ENCODE results near the gene NAV3. TPM values are rescaled to one million over a fixed set of nuclear protein-coding genes. Genes with fewer than 3 reads are reported as not detected.

Gene NAV3
- total RNA-seq, 1 experiment from 2014 or later = 3.0 TPM

DNA sequence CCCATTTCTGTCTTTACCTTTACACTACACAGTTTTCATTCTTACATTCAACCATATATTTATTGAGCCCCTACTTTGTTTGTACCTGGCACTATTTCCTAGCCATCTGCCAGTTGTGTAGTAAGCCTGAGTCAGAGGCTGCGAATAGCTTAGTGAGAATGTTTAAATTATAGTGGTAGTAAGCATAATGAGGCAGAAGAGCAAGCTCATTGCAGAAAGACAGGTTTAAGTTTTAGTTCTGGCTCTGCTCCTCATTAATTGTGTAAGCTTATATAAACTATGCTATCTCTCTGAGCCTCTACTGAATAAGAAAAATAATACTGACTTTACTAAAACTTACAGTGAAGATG, 123.5 kb downstream of the NAV3 start:
- no peak overlapping the region for H3K4ac ChIP-seq (ENCODE audit: low read depth, low read length)
- H2BK15ac ChIP-seq (ENCODE audit: low read depth, low read length) = no peak overlapping the region
- H3K27ac ChIP-seq (ENCODE audit: insufficient read length, low read depth, low read length) = no peak overlapping the region
- no peak overlapping the region for H3K14ac ChIP-seq (ENCODE audit: insufficient read depth, low read length)
- H3K27ac Mint-ChIP-seq = no peak overlapping the region
- no peaks in the 10 kb centered on the region for H4K20me1 ChIP-seq (ENCODE audit: control insufficient read depth, insufficient read depth, insufficient read length)
- no peak overlapping the region for H3K23ac ChIP-seq (ENCODE audit: insufficient read length, low read depth, low read length)
- H2AK5ac ChIP-seq (ENCODE audit: insufficient read length, low read length) = no peak overlapping the region
- no peaks in the 10 kb centered on the region for H3K9me3 ChIP-seq (ENCODE audit: control insufficient read depth, low read depth, low read length)
- H2BK5ac ChIP-seq (ENCODE audit: insufficient read length, low read length) = no peak overlapping the region
- H2AFZ ChIP-seq (ENCODE audit: low read length) = no peak overlapping the region
- H3K4me1 ChIP-seq (ENCODE audit: insufficient read depth, low read length) = no peaks in the 10 kb centered on the region
- peaks cover 4 to 5% of the 10 kb centered on the region in 2 experiments; a peak in 3 of 4 replicates for H3K4me1 Mint-ChIP-seq
- WGBS (ENCODE audit: extremely low coverage, insufficient read length, low lambda C conversion rate) = no CpG with 5 or more reads among the region's 1 CpG
- H2BK12ac ChIP-seq (ENCODE audit: insufficient read length, low read depth, low read length) = no peak overlapping the region
- no peaks in the 10 kb centered on the region; a peak in 1 of 7 replicates for H3K36me3 Mint-ChIP-seq (ENCODE audit: insufficient read depth in 1 of 3, low read depth in 3 of 3)
- no peak overlapping the region for H3K56ac ChIP-seq (ENCODE audit: insufficient read length, low read depth, low read length)
- H3K23me2 ChIP-seq (ENCODE audit: insufficient read length, low read depth, low read length, poor library complexity, severe bottlenecking) = no peaks in the 10 kb centered on the region
- DNase-seq = no peak
- no peak overlapping the region for H2BK20ac ChIP-seq (ENCODE audit: low read depth, low read length, poor library complexity, severe bottlenecking)
- H3K4me2 ChIP-seq (ENCODE audit: insufficient read depth, insufficient read length, low read length) = no peak overlapping the region
- H4K5ac ChIP-seq (ENCODE audit: insufficient read length, low read depth, low read length) = no peak overlapping the region
- H4K91ac ChIP-seq (ENCODE audit: insufficient read length, low read depth, low read length) = no peak overlapping the region
- H2BK120ac ChIP-seq (ENCODE audit: low read depth, low read length, poor library complexity, severe bottlenecking) = no peak overlapping the region
- no peak overlapping the region for H4K8ac ChIP-seq (replicated peaks; ENCODE audit: insufficient read length, low read depth, low read length)
- no peak for TF ChIP-seq CTCF (conservative IDR thresholded peaks at IDR 0.05)
- no peak overlapping the region for H3K9ac ChIP-seq (ENCODE audit: extremely low read depth, insufficient read length, low read length)
- peaks cover 0 to 4% of the 10 kb centered on the region in 2 experiments; a peak in 3 of 5 replicates for H3K9me3 Mint-ChIP-seq
- H3K79me2 ChIP-seq (ENCODE audit: insufficient read depth, low read length) = no peaks in the 10 kb centered on the region
- H3K4me3 Mint-ChIP-seq = no peak overlapping the region
- H3K79me1 ChIP-seq (ENCODE audit: insufficient read depth, low read depth, low read length, poor library complexity, severe bottlenecking) = no peaks in the 10 kb centered on the region
- no peak overlapping the region for H3T11ph ChIP-seq (ENCODE audit: low read length)
- no peaks in the 10 kb centered on the region for H3K27me3 Mint-ChIP-seq (ENCODE audit: low read depth)
- no peaks in the 10 kb centered on the region for H3K27me3 ChIP-seq (ENCODE audit: insufficient read depth, low read length)
- H3K18ac ChIP-seq (ENCODE audit: insufficient read length, low read depth, low read length) = no peak overlapping the region
